Stimulated activated CD8-positive, alpha-beta memory T cell treated with anti-CD3 and anti-CD28 coated beads, Interleukin-4, amount 100 ng/mL, for 1 hour (primary cell): ENCODE measurements around the gene TSPAN4.

Source experiments
- DNase-seq, 2 donors: peaks; one replicate each; pipeline ENCODE4 v3.0.0-alpha.2; 2020; ENCODE audit warnings: low read depth in 2 of 2, low spot score in 1 of 2

TSPAN4 gene

DNA sequence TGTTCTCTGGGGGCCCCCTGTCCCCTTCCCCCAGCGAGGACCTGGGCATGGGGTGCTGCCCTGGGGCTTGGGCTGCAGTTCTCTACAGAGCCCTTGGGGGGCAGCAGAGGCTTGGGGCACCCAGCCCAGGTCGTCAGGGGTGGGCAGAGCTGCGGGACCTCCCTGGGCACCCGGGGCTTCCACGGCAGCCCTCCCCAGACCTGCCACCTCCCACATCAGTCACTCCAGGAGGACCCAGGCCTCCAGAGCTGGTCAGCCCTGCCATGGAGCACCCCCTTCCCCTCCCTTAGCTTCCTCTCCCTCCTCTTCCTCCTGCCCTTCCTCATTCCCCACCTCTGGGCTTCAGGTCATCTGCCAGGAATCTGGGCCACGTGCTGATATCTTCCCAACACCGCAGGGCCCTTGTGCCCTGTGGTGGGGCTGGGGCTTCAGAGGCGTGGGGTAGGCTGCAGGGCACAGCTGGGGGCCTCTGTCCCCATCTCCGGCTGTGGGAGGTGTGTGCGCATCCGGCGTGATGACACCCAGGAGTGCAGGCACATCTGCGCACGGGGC, 5.8 kb downstream of the TSPAN4 start:
- peak in 1 of 2 donors; percentile 37 for DNase-seq

DNA sequence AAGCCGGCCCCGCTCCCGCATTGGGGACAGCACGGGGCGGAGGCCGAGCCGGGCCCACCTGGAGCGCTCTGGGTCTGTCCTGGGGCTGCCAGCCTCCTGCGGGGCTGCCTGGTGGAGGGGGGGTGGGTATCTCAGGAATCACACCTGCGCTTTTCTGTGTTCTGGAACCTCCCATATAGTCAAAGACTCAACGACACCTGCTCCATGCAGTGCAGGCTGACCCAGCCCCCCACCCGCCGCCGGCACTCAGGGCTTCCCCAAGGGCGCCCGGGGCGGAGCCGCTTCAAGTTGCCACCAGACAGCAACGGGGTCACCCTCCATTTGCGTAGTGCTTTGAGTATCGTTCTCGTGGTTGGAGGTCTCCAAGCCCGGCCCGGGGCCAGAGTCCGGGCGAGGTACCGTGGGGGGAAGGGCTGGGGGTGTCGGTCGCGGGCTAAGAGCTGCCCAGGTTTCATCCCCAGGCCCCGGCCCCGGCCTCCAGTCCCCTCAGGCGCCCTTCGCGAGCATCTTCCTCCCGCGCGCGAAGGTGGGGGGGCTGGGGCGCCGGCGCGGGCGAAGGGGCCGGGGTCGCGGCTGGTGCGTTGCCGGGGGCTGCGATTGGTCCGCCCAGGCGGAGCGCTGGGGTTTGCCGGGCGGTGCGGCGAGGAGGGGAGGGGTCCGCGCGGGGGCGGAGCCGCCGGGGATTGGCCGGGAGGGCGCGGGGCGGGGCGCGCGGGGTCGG, 6.6 kb downstream of the TSPAN4 start:
- no peak for DNase-seq

GRCh38 chr11:849951-850774, 7.5 kb downstream of the TSPAN4 start:
- no peak for DNase-seq

DNA sequence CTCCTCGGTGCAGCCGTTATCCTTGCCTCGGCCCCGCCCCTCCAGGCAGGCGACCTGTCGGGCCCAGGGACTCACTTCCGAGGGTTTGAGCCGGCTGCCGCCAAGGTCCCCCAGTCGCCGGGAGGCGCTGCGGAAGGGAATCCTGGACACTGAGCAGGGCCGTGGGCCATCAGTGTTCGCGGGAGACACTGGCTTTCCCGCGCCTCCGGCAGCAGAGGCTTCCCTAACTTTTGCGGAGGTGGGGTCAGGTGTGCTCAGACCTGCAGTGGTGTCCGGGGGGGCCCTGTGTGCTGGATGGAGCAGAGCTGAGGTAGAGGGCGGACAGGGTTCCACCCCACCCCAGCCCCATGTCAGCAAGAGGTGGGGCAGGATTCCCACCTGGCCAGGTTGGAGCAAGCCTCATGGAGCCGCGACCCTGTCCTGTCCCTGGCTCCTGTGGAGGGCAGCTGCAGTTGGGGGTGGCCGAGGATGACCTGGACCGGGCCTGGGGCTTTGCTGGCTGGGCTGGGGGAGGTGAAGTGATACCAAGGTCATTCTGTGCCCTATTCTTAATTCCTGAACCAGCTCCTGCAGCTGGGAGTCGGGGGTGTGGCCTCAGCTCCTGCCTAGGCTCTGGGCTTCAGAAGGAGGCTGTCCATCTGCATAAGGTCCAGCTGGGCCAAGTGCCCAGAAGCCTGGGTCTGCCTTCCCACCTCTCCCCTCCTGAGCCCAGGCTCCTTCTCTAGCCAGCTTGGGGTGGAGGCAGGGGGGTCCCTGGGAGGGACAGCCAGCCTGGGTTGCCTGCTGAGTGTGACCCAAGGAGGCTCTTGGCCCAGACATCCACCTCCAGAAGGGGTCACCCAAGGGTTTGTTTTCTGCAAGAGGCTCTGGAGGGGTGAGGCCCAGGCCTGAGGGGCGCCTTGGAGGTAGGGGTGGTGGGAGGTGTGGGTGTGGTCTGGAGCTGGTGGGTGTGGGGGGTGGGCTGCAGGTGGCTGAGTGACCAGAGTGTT, 8.4 kb downstream of the TSPAN4 start:
- no peak for DNase-seq

GRCh38 chr11:852762-853161, 10.1 kb downstream of the TSPAN4 start:
- no peak for DNase-seq

GRCh38 chr11:853682-854448, 11.2 kb downstream of the TSPAN4 start:
- DNase-seq = no peak

GRCh38 chr11:854601-855329, 12.1 kb downstream of the TSPAN4 start:
- no peak for DNase-seq

DNA sequence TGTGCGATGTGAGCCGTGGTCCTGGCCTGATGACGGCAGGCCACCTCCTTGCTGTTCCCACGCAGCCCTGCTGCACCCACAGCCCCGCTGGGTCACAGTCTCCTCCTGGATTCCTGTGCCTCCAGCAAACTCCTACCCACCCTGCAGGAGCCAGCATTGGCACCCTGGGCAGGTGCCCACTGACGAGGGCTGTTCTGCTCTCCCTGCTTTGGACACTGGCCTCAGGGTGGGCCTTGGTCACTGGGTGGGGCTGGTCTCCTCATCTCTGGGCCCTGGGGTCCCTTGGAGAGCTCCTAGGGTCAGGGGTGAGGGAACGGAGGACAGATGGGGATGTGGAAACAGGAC, 12.7 kb downstream of the TSPAN4 start:
- no peak for DNase-seq

GRCh38 chr11:855796-856195, 13.1 kb downstream of the TSPAN4 start:
- DNase-seq = no peak

DNA sequence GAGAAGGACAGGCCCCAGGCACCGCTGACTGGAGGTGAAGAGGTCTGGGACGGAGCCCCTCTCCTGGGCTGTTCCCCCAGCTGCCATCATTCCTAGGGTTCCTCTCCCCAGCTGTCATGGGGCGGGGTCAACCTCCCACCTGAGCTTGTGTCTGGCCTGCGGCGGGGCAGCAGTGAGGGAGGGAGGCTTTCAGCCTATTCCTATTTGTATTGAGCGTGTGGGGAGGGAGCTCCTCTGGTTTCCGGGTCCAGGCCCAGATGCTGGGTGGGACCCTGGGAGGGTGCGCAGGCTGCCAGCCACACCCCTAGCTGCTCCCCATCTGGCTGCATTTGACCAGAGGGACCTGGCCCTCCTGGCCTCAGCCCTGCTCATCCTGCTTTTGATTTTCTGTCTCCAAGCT, 13.7 kb downstream of the TSPAN4 start:
- no peak for DNase-seq

DNA sequence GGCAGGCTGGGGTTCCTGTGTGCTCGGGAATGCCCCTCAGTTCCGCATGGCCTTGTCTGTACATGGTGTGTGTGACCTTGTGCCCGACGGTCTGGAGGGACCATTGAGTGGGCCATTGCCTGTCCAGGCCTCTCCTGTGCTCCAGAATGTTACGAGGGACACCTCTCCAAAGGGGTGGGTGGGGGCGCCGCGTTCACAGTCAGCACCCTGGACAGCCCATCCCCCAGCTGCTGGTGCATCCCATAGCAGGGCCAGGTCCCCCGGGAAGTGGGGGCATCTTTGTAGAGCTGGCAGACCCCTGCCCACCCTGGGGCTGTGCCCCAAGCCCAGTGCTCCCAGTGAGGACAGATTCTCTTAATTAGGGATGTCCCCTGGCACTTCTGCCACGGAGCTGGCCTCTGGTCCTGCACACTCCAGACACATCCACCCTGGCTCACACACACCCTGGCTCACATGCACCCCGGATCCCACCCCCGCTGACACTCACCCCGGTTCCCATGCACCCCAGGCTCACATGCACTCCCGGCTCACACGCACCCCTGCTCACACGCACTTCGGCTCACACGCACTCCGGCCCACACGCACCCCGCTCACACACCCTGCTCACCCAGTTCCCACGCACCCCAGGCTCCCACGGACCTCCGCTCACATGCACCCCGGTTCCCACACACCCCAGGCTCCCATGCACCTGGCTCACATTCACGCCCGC, 15.6 kb downstream of the TSPAN4 start:
- no peak for DNase-seq

DNA sequence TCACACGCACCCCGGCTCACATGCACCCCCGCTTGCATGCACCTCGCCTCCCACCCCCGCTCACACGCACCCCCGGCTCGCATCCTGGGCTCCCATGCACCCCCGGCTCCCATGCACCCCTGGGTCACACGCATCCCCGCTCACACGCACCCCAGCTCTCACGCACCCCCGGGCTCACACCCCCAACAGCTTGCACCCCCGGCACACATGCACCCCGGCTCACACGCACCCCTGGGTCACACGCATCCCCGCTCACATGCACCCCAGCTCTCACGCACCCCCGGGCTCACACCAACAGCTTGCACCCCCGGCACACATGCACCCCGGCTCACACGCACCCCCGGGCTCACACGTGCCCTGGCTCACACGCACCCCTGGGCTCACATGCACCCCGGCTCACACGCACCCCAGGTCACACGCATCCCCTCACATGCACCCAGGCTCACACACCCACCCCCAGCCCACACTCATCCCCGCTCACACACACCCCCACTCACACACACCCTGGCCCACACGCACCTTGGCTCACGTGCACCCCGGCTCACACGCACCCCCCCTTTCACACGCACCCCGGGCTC, 16.2 kb downstream of the TSPAN4 start:
- DNase-seq = no peak

DNA sequence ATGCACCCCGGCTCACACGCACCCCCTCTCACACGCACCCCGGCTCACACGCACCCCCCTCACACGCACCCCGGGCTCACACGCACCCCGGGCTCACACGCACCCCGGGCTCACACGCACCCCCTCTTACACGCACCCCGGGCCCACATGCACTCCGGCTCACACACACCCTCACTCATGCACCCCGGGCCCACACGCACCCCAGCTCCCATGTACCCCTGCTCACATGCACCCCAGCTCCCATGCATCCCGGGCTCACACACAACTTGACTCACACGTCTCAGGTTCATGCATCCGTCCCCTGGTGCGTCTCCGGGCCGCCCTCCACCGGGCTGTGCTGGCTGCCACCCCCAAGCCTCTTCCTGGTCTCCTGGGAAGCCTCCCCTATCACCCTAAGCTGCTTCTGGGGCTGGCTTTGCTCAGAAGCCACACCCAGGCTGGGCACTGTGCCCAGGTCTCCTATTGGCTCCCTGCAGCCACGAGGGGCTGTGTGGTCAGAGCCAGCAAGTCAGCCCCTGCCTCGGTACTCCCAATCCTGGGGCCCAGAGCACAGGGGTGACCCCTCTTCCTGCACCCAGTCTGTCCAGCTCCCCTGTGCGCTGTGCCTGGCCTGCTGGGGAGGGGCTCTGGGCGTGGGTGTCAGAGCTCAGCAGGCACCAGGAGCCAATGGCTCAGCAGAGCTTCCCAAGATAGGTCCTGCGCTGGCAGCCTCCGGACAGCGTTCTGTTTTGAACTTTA, 16.9 kb downstream of the TSPAN4 start:
- no peak for DNase-seq

GRCh38 chr11:860234-861104, 17.8 kb downstream of the TSPAN4 start:
- DNase-seq = no peak

DNA sequence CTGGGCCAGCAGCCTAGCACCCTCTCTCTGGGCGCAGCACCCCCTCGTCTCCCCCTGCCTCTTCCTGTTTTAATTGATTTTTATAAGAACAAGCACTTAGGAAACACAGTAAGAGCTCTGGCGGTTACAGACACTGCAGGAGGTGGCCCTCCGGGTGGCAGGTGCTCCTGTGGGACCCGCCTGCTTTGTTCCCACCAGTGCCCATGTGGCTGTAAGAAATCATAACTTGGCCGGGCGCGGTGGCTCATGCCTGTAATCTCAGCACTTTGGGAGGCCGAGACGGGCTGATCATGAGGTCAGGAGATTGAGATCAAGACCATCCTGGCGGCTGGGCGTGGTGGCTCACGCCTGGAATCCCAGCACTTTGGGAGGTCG, 18.4 kb downstream of the TSPAN4 start:
- no peak for DNase-seq

DNA sequence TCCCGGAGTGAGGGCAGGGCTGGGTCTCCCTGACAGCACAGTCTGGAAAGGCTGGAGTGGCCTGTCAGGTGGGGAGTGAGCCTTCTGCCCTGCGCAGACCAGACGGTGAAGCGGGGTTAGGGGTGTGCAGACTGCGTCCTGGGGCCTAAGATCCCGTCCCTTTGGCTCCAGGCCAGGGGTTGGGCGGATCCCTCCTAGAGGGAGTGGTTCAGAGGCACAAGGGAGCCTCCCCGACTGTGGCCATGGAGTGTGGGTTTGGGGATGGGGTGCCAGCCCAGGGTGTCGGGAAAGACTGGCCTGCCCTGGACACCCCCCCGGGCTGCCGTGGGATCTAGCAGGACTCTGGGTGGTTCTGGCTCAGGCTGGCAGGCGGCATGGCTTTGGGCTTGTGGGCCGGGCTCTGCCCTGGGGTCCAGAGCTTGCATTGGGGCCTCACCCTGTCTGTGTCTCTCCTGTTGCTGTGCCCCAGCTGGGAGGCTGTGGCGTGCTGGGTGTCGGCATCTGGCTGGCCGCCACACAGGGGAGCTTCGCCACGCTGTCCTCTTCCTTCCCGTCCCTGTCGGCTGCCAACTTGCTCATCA, 19.5 kb downstream of the TSPAN4 start:
- no peak for DNase-seq

GRCh38 chr11:862696-863022, 20.0 kb downstream of the TSPAN4 start:
- no peak for DNase-seq
